DOHH2 (cell line): Measurements from ENCODE around the gene STAM.

Experiments
- CTCF ChIP-seq: fragments of 200-600 bp; sonication (generic); IDR thresholded peaks from one replicate; pipeline ENCODE4 v1.5.1; 2014; ENCODE audit warnings: antibody characterized with exemption, mild to moderate bottlenecking, low read depth, low read length; ENCODE audit not compliant: poor library complexity, severe bottlenecking
- EZH2phosphoT487 ChIP-seq: fragments of 200-600 bp; sonication (generic); IDR thresholded peaks from 2 replicates; pipeline ENCODE4 v1.6.1; 2017; ENCODE audit warnings: borderline replicate concordance, mild to moderate bottlenecking, antibody characterized with exemption, low read length, moderate library complexity, mixed read lengths

DNA sequence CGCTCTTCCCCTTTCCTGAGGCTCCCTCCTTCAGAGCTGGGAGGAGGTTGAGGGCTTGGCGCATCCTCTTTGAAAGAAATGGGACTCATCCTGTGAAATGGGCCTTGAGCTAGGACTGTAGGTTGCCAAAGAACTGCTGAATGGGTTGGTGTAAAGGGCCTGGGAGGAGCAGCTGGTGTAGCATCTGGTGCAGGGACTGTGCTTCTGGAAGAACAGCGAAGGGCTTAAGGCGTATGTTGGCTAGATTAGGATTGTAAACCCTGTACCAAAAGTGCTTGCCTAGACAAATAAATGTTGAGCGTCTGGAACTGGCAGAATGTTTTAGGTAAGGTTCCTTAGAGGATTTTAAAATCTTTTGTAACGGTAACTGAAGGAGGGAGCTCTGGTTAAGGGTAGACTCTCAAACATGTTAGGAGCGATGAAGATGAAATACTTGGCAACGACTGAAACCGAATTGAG, 563 bp downstream of the STAM start:
- TF ChIP-seq CTCF (no peak), EZH2phosphoT487 (no peak)
